A549 (cell line): ENCODE data around the gene APBB3. TPM values are rescaled to one million over a fixed set of nuclear protein-coding genes. Genes with fewer than 3 reads are reported as not detected.

Source experiments
- ATAC-seq, 2 experiments: fragments of 200-7000 bp in 1 of 2; fragments of >200 bp in 1 of 2; cut with Nextera tagmentation in 1 of 2; cut with Tn5 transposase in 1 of 2; 3 replicates each; pipeline versions ENCODE4 v1.8.0 to v1.9.1; 2018 to 2020; ENCODE audit warnings: mild to moderate bottlenecking in 1 of 2, moderate library complexity in 1 of 2
- CTCF ChIA-PET: fragments of 300-600 bp; sonication (Branson Sonifier 250); formaldehyde crosslinking; extraction: SDS; loops from one replicate; lab custom pipeline; 2021; ENCODE audit warnings: antibody characterized with exemption, inconsistent platforms; lab: Yijun Ruan, JAX
- POLR2A ChIA-PET: fragments of 350-600 bp; formaldehyde crosslinking; extraction: SDS; loops from one replicate; lab custom pipeline; 2021; ENCODE audit warnings: antibody characterized with exemption, inconsistent platforms; lab: Yijun Ruan, JAX
- DNase-seq, 2 experiments: peaks; one replicate each; pipeline versions ENCODE4 v3.0.0 to v3.0.0-alpha.2; 2011 to 2016; ENCODE audit warnings: low read depth in 1 of 2, low spot score in 1 of 2
- FAIRE-seq: peaks from 2 replicates; lab custom pipeline; 2011; peaks lifted over from hg19 to GRCh38; lab: Jason Lieb, UNC
- H3K27ac ChIP-seq, 2 experiments: fragments of >200 bp; sonication (Bioruptor Twin); formaldehyde crosslinking; 3 replicates each; pipeline ENCODE4 v1.5.1; 2016 to 2017
- H3K4me1 ChIP-seq: fragments of >200 bp; sonication (Bioruptor Twin); formaldehyde crosslinking; 3 replicates; pipeline ENCODE4 v1.6.1; 2016
- H3K4me2 ChIP-seq: fragments of >200 bp; sonication (Bioruptor Twin); formaldehyde crosslinking; 3 replicates; pipeline ENCODE4 v1.6.1; 2016
- H3K4me3 ChIP-seq: fragments of >200 bp; sonication (Bioruptor Twin); formaldehyde crosslinking; 3 replicates; pipeline ENCODE4 v1.5.1; 2016
- H3K9me3 ChIP-seq: fragments of >200 bp; sonication (Bioruptor Twin); formaldehyde crosslinking; 3 replicates; pipeline ENCODE4 v1.6.1; 2016
- CBX8 ChIP-seq: fragments of 200-600 bp; sonication (generic); IDR thresholded peaks from 2 replicates; pipeline ENCODE4 v1.6.1; 2016
- CEBPB ChIP-seq, 2 experiments: fragments of >200 bp in 1 of 2; sonication (Bioruptor Twin) in 1 of 2; formaldehyde crosslinking in 1 of 2; IDR thresholded peaks; 2 replicates each; pipeline ENCODE4 v1.6.1; 2012 to 2016
- CHD2 ChIP-seq: fragments of 150-350 bp; IDR thresholded peaks from 2 replicates; pipeline ENCODE4 v1.6.1; 2014; ENCODE audit warnings: low read length; ENCODE audit not compliant: partially characterized antibody
- CHD4 ChIP-seq: fragments of 200-600 bp; sonication (generic); IDR thresholded peaks from 2 replicates; pipeline ENCODE4 v1.6.1; 2016; ENCODE audit warnings: antibody characterized with exemption, mild to moderate bottlenecking, borderline replicate concordance
- CTCF ChIP-seq: fragments of >200 bp; sonication (Bioruptor Twin); formaldehyde crosslinking; IDR thresholded peaks from 3 replicates; pipeline ENCODE4 v1.5.1; 2016
- EHF ChIP-seq: fragments of 250-450 bp; sonication (Bioruptor Pico); IDR thresholded peaks from 2 replicates; pipeline ENCODE4 v1.5.0; 2020; ENCODE audit warnings: mild to moderate bottlenecking
- EP300 ChIP-seq, 2 experiments: fragments of >200 bp; sonication (Bioruptor Twin); formaldehyde crosslinking; IDR thresholded peaks; 2 replicates in 1 of 2; 3 replicates in 1 of 2; pipeline ENCODE4 v1.6.1; 2016 to 2017
- FOSB ChIP-seq: fragments of 250-450 bp; sonication (Bioruptor Pico); IDR thresholded peaks from 2 replicates; pipeline ENCODE4 v1.5.0; 2020; ENCODE audit warnings: mild to moderate bottlenecking, moderate library complexity
- FOSL2 ChIP-seq, 2 experiments: fragments of 450-650 bp in 1 of 2; fragments of >200 bp in 1 of 2; sonication (Bioruptor Twin) in 1 of 2; formaldehyde crosslinking; IDR thresholded peaks; 2 replicates each; pipeline versions ENCODE4 v1.5.0 to v1.6.1; 2016 to 2020; ENCODE audit warnings: mild to moderate bottlenecking in 1 of 2, moderate library complexity in 1 of 2
- HDAC2 ChIP-seq: fragments of 200-600 bp; sonication (generic); IDR thresholded peaks from 2 replicates; pipeline ENCODE4 v1.6.1; 2016
- HEYL ChIP-seq: fragments of 250-450 bp; sonication (Bioruptor Pico); IDR thresholded peaks from 2 replicates; pipeline ENCODE4 v1.8.0; 2021; ENCODE audit warnings: mild to moderate bottlenecking, moderate library complexity
- HOXA7 ChIP-seq: fragments of 250-450 bp; sonication (Bioruptor Pico); IDR thresholded peaks from 2 replicates; pipeline ENCODE4 v1.5.0; 2020; ENCODE audit warnings: mild to moderate bottlenecking, moderate library complexity
- HOXB13 ChIP-seq: fragments of 250-450 bp; sonication (Bioruptor Pico); IDR thresholded peaks from 2 replicates; pipeline ENCODE4 v1.5.0; 2020; ENCODE audit warnings: low read depth, mild to moderate bottlenecking, moderate library complexity
- HOXB5 ChIP-seq: fragments of 250-450 bp; sonication (Bioruptor Pico); IDR thresholded peaks from 2 replicates; pipeline ENCODE4 v1.5.0; 2020; ENCODE audit warnings: mild to moderate bottlenecking, moderate library complexity
- JUN ChIP-seq, 2 experiments: fragments of >200 bp; sonication (Bioruptor Twin); formaldehyde crosslinking; IDR thresholded peaks; 2 replicates in 1 of 2; 3 replicates in 1 of 2; pipeline ENCODE4 v1.6.1; 2016 to 2017
- JUNB ChIP-seq: fragments of >200 bp; sonication (Bioruptor Twin); formaldehyde crosslinking; IDR thresholded peaks from 2 replicates; pipeline ENCODE4 v1.6.1; 2016
- KDM1A ChIP-seq: fragments of 200-600 bp; sonication (generic); IDR thresholded peaks from 2 replicates; pipeline ENCODE4 v1.6.1; 2016; ENCODE audit warnings: low read depth, mild to moderate bottlenecking
- KDM5A ChIP-seq: fragments of 200-600 bp; sonication (generic); IDR thresholded peaks from 2 replicates; pipeline ENCODE4 v1.6.1; 2016; ENCODE audit warnings: antibody characterized with exemption, mild to moderate bottlenecking
- MAFK ChIP-seq: fragments of 450-650 bp; IDR thresholded peaks from 2 replicates; pipeline ENCODE4 v1.6.1; 2014; ENCODE audit not compliant: partially characterized antibody
- NFE2L2 ChIP-seq: fragments of 150-350 bp; conservative IDR thresholded peaks from 2 replicates; pipeline ENCODE4 v1.6.1; 2014; ENCODE audit warnings: low read length
- NPAS2 ChIP-seq: fragments of 250-450 bp; sonication (Bioruptor Pico); IDR thresholded peaks from 2 replicates; pipeline ENCODE4 v1.8.0; 2022; ENCODE audit warnings: mild to moderate bottlenecking, moderate library complexity, borderline replicate concordance
- NR3C1 ChIP-seq: fragments of >200 bp; sonication (Bioruptor Twin); formaldehyde crosslinking; IDR thresholded peaks from 3 replicates; pipeline ENCODE4 v1.6.1; 2017
- POLR2A ChIP-seq: IDR thresholded peaks from 2 replicates; pipeline ENCODE4 v1.6.1; 2012; ENCODE audit warnings: mild to moderate bottlenecking, low read length
- POLR2AphosphoS2 ChIP-seq: conservative IDR thresholded peaks from 2 replicates; pipeline ENCODE4 v1.6.1; 2012; ENCODE audit warnings: low read length, improper control_type of control experiment, inconsistent platforms
- RCOR1 ChIP-seq: fragments of 150-350 bp; IDR thresholded peaks from 2 replicates; pipeline ENCODE4 v1.6.1; 2014; ENCODE audit warnings: antibody characterized with exemption, low read length, low read depth
- RFX5 ChIP-seq: fragments of 450-650 bp; IDR thresholded peaks from 2 replicates; pipeline ENCODE4 v1.7.1; 2014; ENCODE audit warnings: antibody characterized with exemption, mild to moderate bottlenecking, moderate library complexity
- RNF2 ChIP-seq: fragments of 200-600 bp; sonication (generic); IDR thresholded peaks from 2 replicates; pipeline ENCODE4 v1.6.1; 2016; ENCODE audit warnings: low read depth, mild to moderate bottlenecking, antibody characterized with exemption, moderate library complexity, borderline replicate concordance
- SMC3 ChIP-seq: fragments of >200 bp; sonication (Bioruptor Twin); formaldehyde crosslinking; IDR thresholded peaks from 3 replicates; pipeline ENCODE4 v1.6.1; 2018; ENCODE audit warnings: inconsistent platforms
- TFCP2L1 ChIP-seq: fragments of 250-450 bp; sonication (Bioruptor Pico); IDR thresholded peaks from 2 replicates; pipeline ENCODE4 v1.5.0; 2021; ENCODE audit warnings: mild to moderate bottlenecking
- ZNF302 ChIP-seq: fragments of 250-450 bp; sonication (Bioruptor Pico); IDR thresholded peaks from 2 replicates; pipeline ENCODE4 v1.9.0; 2021; ENCODE audit warnings: inconsistent platforms, mild to moderate bottlenecking, moderate library complexity
- WGBS: methylation state at CpG from one replicate; pipeline ENCODE4 v1.1.6; 2017; ENCODE audit errors: missing lambda C conversion rate; 5-methylcytosine and 5-hydroxymethylcytosine counted together
- polyA plus RNA-seq, 4 experiments: library from polyadenylated mRNA; depleted of rRNA in 3 of 4; stranded (reverse); fragments of >200 nt; fragmentation: RNase III in 1 of 4; extraction: RNeasy Plus Mini Kit Qiagen cat#74134 plus additional on column Dnase treatment in 1 of 4; gene quantifications; 2 replicates in 3 of 4; 3 replicates in 1 of 4; pipeline ENCODE4 v1.2.3, GENCODE V29; 2011 to 2017
- TF ChIP-seq, protein P1 (sequence below): IDR thresholded peaks from 2 replicates; pipeline ENCODE4 v1.6.1; 2012; ENCODE audit warnings: low read depth, borderline replicate concordance
- TF ChIP-seq, protein P2 (sequence below): fragments of 150-350 bp; IDR thresholded peaks from 2 replicates; pipeline ENCODE4 v1.6.1; 2014; ENCODE audit warnings: low read depth, mild to moderate bottlenecking, low read length

APBB3 gene
- polyA plus RNA-seq, 2 of the 4 experiments (the other 2 are of a cell fraction) = 9.4 to 11.7 TPM

DNA sequence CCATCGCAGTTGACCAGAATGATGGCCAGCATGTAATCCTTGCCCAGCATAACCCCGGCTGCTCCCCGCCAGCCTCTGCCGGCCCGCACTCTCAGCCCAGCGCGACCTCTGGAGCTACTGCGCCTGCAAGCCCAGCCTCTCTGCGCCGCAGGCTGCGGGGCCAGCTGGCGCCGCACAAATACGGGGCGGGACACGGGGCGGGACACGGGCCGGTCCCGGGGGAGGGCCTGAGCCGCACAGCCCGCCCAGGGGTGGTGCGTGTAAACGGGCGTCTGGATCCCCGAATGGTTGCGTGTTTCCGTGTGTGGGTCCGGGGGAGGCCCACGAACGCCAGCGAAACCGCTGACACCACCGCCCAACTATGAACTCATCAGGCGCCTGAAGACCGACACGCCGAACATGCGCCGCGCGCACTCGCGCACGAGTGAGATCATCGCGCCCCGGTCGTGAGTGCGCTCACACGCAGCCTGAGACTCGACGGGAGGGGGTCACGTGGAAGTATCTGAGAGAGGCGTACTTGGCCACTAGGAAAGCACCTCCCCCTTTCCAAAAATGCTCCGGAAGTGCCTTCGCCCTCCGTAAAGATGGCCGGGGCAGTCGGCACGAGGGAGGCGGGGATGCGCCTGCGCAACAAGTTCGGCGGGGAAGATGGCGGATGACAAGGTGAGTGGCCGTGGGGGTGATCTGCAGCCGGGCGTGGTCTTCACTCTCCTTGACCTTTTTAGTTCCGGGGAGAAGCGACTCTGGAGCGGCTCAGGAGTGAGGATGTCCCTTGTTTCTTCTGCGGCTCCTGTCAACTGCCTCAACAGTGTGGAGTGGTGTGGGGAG is at the start of gene APBB3, which contains the start of gene SLC35A4 (continued):
- no peak for TF ChIP-seq FOSL2 (IDR thresholded peaks at IDR 0.05)
- peak; percentile 36 for TF ChIP-seq FOSL2 (CRISPR knock-in tag; IDR thresholded peaks at IDR 0.05)
- TF ChIP-seq NFE2L2 = no peak
- TF ChIP-seq NR3C1 = no peak
- TF ChIP-seq, protein P1, sequence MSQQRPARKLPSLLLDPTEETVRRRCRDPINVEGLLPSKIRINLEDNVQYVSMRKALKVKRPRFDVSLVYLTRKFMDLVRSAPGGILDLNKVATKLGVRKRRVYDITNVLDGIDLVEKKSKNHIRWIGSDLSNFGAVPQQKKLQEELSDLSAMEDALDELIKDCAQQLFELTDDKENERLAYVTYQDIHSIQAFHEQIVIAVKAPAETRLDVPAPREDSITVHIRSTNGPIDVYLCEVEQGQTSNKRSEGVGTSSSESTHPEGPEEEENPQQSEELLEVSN = peak; percentile 92
- peak; percentile 10; the same call in 1 of the 3 replicates for TF ChIP-seq SMC3

DNA sequence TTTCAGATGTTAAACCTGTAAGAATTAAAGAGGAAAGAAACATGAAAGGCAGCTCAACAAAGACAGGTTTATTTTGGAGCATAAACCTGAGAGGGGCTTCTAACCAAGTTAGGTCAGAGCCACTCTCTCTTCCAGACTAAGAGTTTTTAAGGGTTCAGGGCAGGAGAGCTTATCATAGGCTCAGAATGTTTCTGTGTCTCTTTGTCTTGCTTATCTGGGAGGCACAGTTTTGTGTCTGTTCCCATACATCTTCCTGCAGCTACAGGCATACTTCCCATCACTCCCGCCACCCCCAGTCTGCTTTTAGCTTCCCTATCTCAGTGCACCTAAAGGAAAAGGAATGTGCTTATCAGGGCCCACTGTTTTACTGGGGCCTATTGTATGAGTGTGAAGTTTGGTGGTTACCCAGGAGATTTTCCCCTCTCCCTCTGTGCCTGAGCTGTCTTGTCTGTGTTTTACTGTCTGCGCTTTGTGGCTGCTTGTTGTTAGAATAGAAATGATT is 46.7 kb upstream of the APBB3 start:
- TF ChIP-seq CHD4 (no peak), HOXB13 (CRISPR knock-in tag) (no peak), JUNB (no peak), RNF2 (no peak), POLR2AphosphoS2 (no peak), RCOR1 (no peak)
- TF ChIP-seq, protein P2, sequence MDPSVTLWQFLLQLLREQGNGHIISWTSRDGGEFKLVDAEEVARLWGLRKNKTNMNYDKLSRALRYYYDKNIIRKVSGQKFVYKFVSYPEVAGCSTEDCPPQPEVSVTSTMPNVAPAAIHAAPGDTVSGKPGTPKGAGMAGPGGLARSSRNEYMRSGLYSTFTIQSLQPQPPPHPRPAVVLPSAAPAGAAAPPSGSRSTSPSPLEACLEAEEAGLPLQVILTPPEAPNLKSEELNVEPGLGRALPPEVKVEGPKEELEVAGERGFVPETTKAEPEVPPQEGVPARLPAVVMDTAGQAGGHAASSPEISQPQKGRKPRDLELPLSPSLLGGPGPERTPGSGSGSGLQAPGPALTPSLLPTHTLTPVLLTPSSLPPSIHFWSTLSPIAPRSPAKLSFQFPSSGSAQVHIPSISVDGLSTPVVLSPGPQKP = no peak
- H3K27ac ChIP-seq = no peak overlapping the region
- H3K9me3 ChIP-seq = no peaks in the 10 kb centered on the region
- no peak for FAIRE-seq
- 90% methylated on average over 2 of the region's 2 CpGs for WGBS
- no peak overlapping the region for H3K4me2 ChIP-seq
- ChIA-PET POLR2A (no interaction called here), CTCF (interaction anchor here (0.8 to 1.4 kb wide), 3 partner anchors 14 to 239 kb away, joined by 3 to 6 read pairs (median 3); no protein-coding TSS in a partner anchor)
- H3K4me3 ChIP-seq = no peak overlapping the region
- no peak for ATAC-seq
- no peak for DNase-seq
- 0 out of 3 replicates have a peak, but pooled peaks cover 4% of the 10 kb centered on the region for H3K4me1 ChIP-seq

GRCh38 chr5:140609126-140609525 is 44.7 kb upstream of the APBB3 start:
- no peak overlapping the region for H3K4me2 ChIP-seq
- FAIRE-seq = no peak
- POLR2A ChIA-PET = no interaction called here
- no peak for ATAC-seq
- CTCF ChIA-PET = interaction anchor here (1.3 kb wide), 1 partner anchor 18 kb away, joined by 3 read pairs; no protein-coding TSS in a partner anchor
- H3K9me3 ChIP-seq = no peaks in the 10 kb centered on the region
- H3K27ac ChIP-seq = no peak overlapping the region
- no peak overlapping the region for H3K4me3 ChIP-seq
- WGBS = 64% methylated on average over 4 of the region's 4 CpGs
- TF ChIP-seq POLR2A = no peak
- no peak for TF ChIP-seq JUN (IDR thresholded peaks at IDR 0.05)
- no peak for TF ChIP-seq CEBPB (IDR thresholded peaks at IDR 0.05)
- no peak for TF ChIP-seq KDM1A
- 0 out of 3 replicates have a peak, but pooled peaks cover 4% of the 10 kb centered on the region for H3K4me1 ChIP-seq
- DNase-seq = no peak

DNA sequence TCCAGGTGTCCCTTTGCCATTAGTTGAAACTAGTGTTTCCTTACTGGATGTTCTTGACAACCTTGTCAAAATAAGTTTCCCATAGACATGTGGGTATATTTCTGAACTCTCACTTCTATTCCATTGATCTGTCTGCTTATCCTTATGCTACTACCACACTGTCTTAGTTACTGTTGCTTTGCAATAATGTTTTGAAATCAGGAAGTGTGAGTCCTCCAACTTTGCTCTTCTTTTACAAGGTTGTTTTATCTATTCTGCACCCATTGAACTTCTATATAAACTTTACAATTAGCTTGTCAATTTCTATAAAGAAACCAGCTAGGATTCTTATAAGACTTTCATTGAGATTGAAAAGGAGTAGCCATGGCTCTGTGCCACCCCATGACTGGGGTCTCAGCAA is 44.3 kb upstream of the APBB3 start:
- Histone ChIP-seq H3K27ac (no peak overlapping the region), H3K9me3 (no peaks in the 10 kb centered on the region), H3K4me1 (0 out of 3 replicates have a peak, but pooled peaks cover 4% of the 10 kb centered on the region), H3K4me3 (no peak overlapping the region), H3K4me2 (no peak overlapping the region)
- CTCF ChIA-PET = interaction anchor here (1.3 kb wide), 1 partner anchor 18 kb away, joined by 3 read pairs; no protein-coding TSS in a partner anchor
- ATAC-seq (no peak), FAIRE-seq (no peak), DNase-seq (no peak)
- POLR2A ChIA-PET = no interaction called here
- TF ChIP-seq CTCF (no peak), MAFK (no peak), KDM5A (no peak), RCOR1 (no peak), EP300 (IDR thresholded peaks at IDR 0.05) (no peak), NPAS2 (CRISPR knock-in tag) (no peak), RFX5 (no peak), HOXA7 (CRISPR knock-in tag) (no peak), TFCP2L1 (CRISPR knock-in tag) (no peak), EHF (no peak), HDAC2 (no peak), RNF2 (no peak), CBX8 (no peak), ZNF302 (CRISPR knock-in tag) (no peak), CHD2 (no peak), FOSB (CRISPR knock-in tag) (no peak), HEYL (CRISPR knock-in tag) (no peak), HOXB5 (no peak)
